Fibroblast of lung (primary cell): ENCODE results near the gene SYT12.

Experiments used
- EZH2 ChIP-seq: IDR thresholded peaks from 2 replicates; pipeline ENCODE4 v1.5.1; 2012; ENCODE audit warnings: low read length, control low read depth, mild to moderate bottlenecking; ENCODE audit errors: missing control alignments
- TF ChIP-seq, protein P1 (sequence below), 2 donors: IDR thresholded peaks in 1 of 2; conservative IDR thresholded peaks in 1 of 2; 1 replicate in 1 of 2; 2 replicates in 1 of 2; pipeline ENCODE4 v1.5.1; 2011 to 2012; ENCODE audit warnings: low read length in 2 of 2, control low read depth in 1 of 2, inconsistent platforms in 1 of 2, low read depth in 1 of 2, mild to moderate bottlenecking in 1 of 2

DNA sequence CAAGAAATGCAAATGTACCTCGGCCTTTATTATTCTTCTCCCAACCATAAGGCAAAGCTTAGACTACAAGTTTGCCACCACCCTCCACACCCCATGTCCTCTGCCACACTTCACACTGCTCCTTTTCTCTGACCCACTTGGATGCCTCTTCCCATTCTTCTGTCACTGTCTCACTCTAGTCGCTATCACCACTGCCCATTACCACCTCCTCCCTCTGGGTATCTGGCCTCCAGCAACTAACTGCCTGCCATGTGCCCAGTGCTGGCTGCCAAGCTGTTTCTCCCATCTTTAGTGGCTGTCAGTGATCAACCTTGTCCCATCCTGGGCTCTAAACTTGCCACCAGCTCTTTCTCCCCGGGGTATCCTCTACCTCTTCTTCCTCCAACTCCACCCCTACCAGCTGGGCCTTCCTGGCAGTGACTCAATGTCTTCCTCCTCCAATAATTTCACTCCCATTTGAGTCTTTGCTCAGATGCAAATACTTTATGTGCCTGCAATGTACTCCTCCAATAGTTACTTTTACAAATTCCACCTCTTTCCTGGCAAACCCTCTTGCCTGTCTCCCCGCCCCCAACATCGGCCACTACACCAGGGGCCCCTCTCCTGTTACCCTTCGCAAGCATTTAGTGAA lies 76.0 kb downstream of the SYT12 start:
- TF ChIP-seq EZH2: no peak
- TF ChIP-seq, protein P1, sequence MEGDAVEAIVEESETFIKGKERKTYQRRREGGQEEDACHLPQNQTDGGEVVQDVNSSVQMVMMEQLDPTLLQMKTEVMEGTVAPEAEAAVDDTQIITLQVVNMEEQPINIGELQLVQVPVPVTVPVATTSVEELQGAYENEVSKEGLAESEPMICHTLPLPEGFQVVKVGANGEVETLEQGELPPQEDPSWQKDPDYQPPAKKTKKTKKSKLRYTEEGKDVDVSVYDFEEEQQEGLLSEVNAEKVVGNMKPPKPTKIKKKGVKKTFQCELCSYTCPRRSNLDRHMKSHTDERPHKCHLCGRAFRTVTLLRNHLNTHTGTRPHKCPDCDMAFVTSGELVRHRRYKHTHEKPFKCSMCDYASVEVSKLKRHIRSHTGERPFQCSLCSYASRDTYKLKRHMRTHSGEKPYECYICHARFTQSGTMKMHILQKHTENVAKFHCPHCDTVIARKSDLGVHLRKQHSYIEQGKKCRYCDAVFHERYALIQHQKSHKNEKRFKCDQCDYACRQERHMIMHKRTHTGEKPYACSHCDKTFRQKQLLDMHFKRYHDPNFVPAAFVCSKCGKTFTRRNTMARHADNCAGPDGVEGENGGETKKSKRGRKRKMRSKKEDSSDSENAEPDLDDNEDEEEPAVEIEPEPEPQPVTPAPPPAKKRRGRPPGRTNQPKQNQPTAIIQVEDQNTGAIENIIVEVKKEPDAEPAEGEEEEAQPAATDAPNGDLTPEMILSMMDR (conservative IDR thresholded peaks at IDR 0.05 in 1 of 2, IDR thresholded peaks at IDR 0.05 in 1 of 2; ENCODE audit: low read depth in 1 of 2, low read length in 2 of 2): no peak
